H1 (cell line): ENCODE measurements around the gene RNASEH2C. TPM values are rescaled to one million over a fixed set of nuclear protein-coding genes. Genes with fewer than 3 reads are reported as not detected.
"Not testable (repeated sequence)": the region's sequence is repeated elsewhere in the genome, so short reads cannot be mapped to it uniquely, and the experiment has no call there.

ENCODE experiments used
- CTCF ChIA-PET: fragments of 300-600 bp; sonication (Branson Sonifier 250); formaldehyde crosslinking; loops from one replicate; lab custom pipeline; 2021; ENCODE audit not compliant: partially characterized antibody; lab: Charles Lee
- POLR2A ChIA-PET: fragments of 300-600 bp; sonication (Branson Sonifier 250); formaldehyde crosslinking; loops from one replicate; lab custom pipeline; 2021; ENCODE audit warnings: inconsistent platforms; ENCODE audit not compliant: partially characterized antibody; lab: Charles Lee
- DNase-seq, 2 experiments: peaks; one replicate each; pipeline versions ENCODE4 v3.0.0 to v3.0.0-alpha.2; 2010 to 2022; ENCODE audit warnings: low spot score in 2 of 2, low read depth in 1 of 2, mixed read lengths in 1 of 2
- FAIRE-seq: peaks from 2 replicates; lab custom pipeline; 2011; peaks lifted over from hg19 to GRCh38; lab: Jason Lieb, UNC
- H2AFZ ChIP-seq: 2 replicates; pipeline ENCODE4 v1.8.1; 2012; ENCODE audit warnings: low read length, inconsistent platforms
- H2AK5ac ChIP-seq: 2 replicates; pipeline ENCODE4 v1.6.1; 2013; ENCODE audit warnings: low read depth, low read length
- H2BK120ac ChIP-seq: replicated peaks from 2 replicates; pipeline ENCODE3; 2013; ENCODE audit warnings: low read depth, low read length, inconsistent platforms
- H2BK12ac ChIP-seq: 2 replicates; pipeline ENCODE4 v1.6.1; 2013; ENCODE audit warnings: low read depth, low read length
- H2BK15ac ChIP-seq: 2 replicates; pipeline ENCODE4 v1.6.1; 2013; ENCODE audit warnings: low read length
- H2BK20ac ChIP-seq: 2 replicates; pipeline ENCODE4 v1.6.1; 2013; ENCODE audit warnings: low read length
- H2BK5ac ChIP-seq: 2 replicates; pipeline ENCODE4 v1.6.1; 2013; ENCODE audit warnings: low read depth, low read length
- H3K14ac ChIP-seq: 2 replicates; pipeline ENCODE4 v1.6.1; 2013; ENCODE audit warnings: inconsistent platforms; ENCODE audit not compliant: insufficient read length
- H3K18ac ChIP-seq: 2 replicates; pipeline ENCODE4 v1.6.1; 2013; ENCODE audit warnings: low read length; ENCODE audit errors: extremely low read depth
- H3K23ac ChIP-seq: 2 replicates; pipeline ENCODE4 v1.6.1; 2013; ENCODE audit warnings: inconsistent platforms; ENCODE audit not compliant: insufficient read length
- H3K23me2 ChIP-seq: 2 replicates; pipeline ENCODE4 v1.6.1; 2013; ENCODE audit warnings: low read depth, low read length
- H3K27ac ChIP-seq: 2 replicates; pipeline ENCODE4 v1.6.1; 2011; ENCODE audit warnings: low read depth, low read length, inconsistent platforms
- H3K27me3 ChIP-seq, 4 experiments: replicated peaks in 1 of 4; 1 replicate in 1 of 4; 2 replicates in 3 of 4; pipeline versions ENCODE4 v1.6.1 to v1.8.1; 2011 to 2013; ENCODE audit warnings: low read length in 3 of 4, mild to moderate bottlenecking in 3 of 4, inconsistent platforms in 2 of 4, mixed read lengths in 2 of 4, moderate library complexity in 1 of 4; ENCODE audit not compliant: control insufficient read depth in 3 of 4, insufficient read depth in 3 of 4; ENCODE audit errors: extremely low read depth in 1 of 4
- H3K36me3 ChIP-seq, 4 experiments: 2 replicates each; pipeline versions ENCODE4 v1.6.1 to v1.8.1; 2011 to 2013; ENCODE audit warnings: mild to moderate bottlenecking in 4 of 4, low read length in 3 of 4, moderate library complexity in 2 of 4, control low read depth in 1 of 4, inconsistent platforms in 1 of 4; ENCODE audit not compliant: insufficient read depth in 4 of 4, control insufficient read depth in 2 of 4
- H3K4ac ChIP-seq: replicated peaks from 2 replicates; pipeline ENCODE3; 2013; ENCODE audit warnings: low read length, low read depth, mixed read lengths, inconsistent platforms; ENCODE audit not compliant: insufficient read length
- H3K4me1 ChIP-seq, 4 experiments: replicated peaks in 1 of 4; 1 replicate in 1 of 4; 2 replicates in 3 of 4; pipeline versions ENCODE4 v1.6.1 to v1.8.1; 2011 to 2013; ENCODE audit warnings: low read length in 3 of 4, inconsistent platforms in 2 of 4, mixed read lengths in 1 of 4; ENCODE audit not compliant: insufficient read depth in 4 of 4, control insufficient read depth in 3 of 4
- H3K4me2 ChIP-seq, 2 experiments: 2 replicates each; pipeline versions ENCODE4 v1.6.1 to v1.8.1; 2011 to 2013; ENCODE audit warnings: low read depth in 2 of 2, low read length in 2 of 2, control low read depth in 1 of 2, inconsistent platforms in 1 of 2, mild to moderate bottlenecking in 1 of 2; ENCODE audit not compliant: insufficient read depth in 1 of 2
- H3K4me3 ChIP-seq, 4 experiments: fragments of 200-600, 300-600 bp in 1 of 4; sonication (generic), shearing (Covaris generic), sonication (Bioruptor Twin) in 1 of 4; 2 replicates each; pipeline versions ENCODE4 v1.5.1 to v1.8.1; 2011 to 2016; ENCODE audit warnings: low read length in 4 of 4, low read depth in 3 of 4, control low read depth in 2 of 4, inconsistent platforms in 2 of 4, mild to moderate bottlenecking in 2 of 4, mixed read lengths in 1 of 4, moderate library complexity in 1 of 4; ENCODE audit not compliant: insufficient read depth in 2 of 4; ENCODE audit errors: extremely low read depth in 1 of 4
- H3K56ac ChIP-seq: replicated peaks from 2 replicates; pipeline ENCODE3; 2013; ENCODE audit warnings: low read depth, mild to moderate bottlenecking, mixed read lengths, low read length, inconsistent platforms; ENCODE audit not compliant: insufficient read length
- H3K79me1 ChIP-seq: 2 replicates; pipeline ENCODE4 v1.6.1; 2013; ENCODE audit warnings: low read depth, low read length, control low read depth
- H3K79me2 ChIP-seq, 2 experiments: 2 replicates each; pipeline versions ENCODE4 v1.6.1 to v1.8.1; 2012 to 2013; ENCODE audit warnings: low read length in 2 of 2, mild to moderate bottlenecking in 2 of 2, inconsistent platforms in 1 of 2; ENCODE audit not compliant: insufficient read depth in 2 of 2, control insufficient read depth in 1 of 2
- H3K9ac ChIP-seq, 4 experiments: replicated peaks in 1 of 4; 1 replicate in 1 of 4; 2 replicates in 3 of 4; pipeline versions ENCODE4 v1.6.1 to v1.8.1; 2011 to 2013; ENCODE audit warnings: low read depth in 3 of 4, low read length in 3 of 4, control low read depth in 2 of 4, mild to moderate bottlenecking in 2 of 4, moderate library complexity in 2 of 4, inconsistent platforms in 1 of 4; ENCODE audit errors: extremely low read depth in 1 of 4
- H3K9me3 ChIP-seq, 2 experiments: 2 replicates each; pipeline versions ENCODE4 v1.6.1 to v1.8.1; 2012 to 2013; ENCODE audit warnings: mild to moderate bottlenecking in 2 of 2, moderate library complexity in 2 of 2, control low read depth in 1 of 2, inconsistent platforms in 1 of 2, low read depth in 1 of 2, low read length in 1 of 2, mixed read lengths in 1 of 2; ENCODE audit not compliant: insufficient read depth in 2 of 2
- H4K20me1 ChIP-seq, 2 experiments: replicated peaks in 1 of 2; 2 replicates each; pipeline versions ENCODE3 to v1.8.1; 2011 to 2013; ENCODE audit warnings: inconsistent platforms in 2 of 2, low read length in 2 of 2, mild to moderate bottlenecking in 1 of 2; ENCODE audit not compliant: insufficient read depth in 2 of 2, control insufficient read depth in 1 of 2
- H4K5ac ChIP-seq: 2 replicates; pipeline ENCODE4 v1.6.1; 2013; ENCODE audit warnings: low read length, low read depth, mixed read lengths, inconsistent platforms; ENCODE audit not compliant: insufficient read length
- H4K8ac ChIP-seq: 2 replicates; pipeline ENCODE4 v1.8.0; 2013; ENCODE audit warnings: mild to moderate bottlenecking, moderate library complexity, low read length, inconsistent platforms; ENCODE audit not compliant: insufficient read depth; ENCODE audit errors: extremely low read depth
- H4K91ac ChIP-seq: replicated peaks from 2 replicates; pipeline ENCODE3; 2013; ENCODE audit warnings: low read length, mixed read lengths, inconsistent platforms; ENCODE audit not compliant: insufficient read length
- WGBS, 2 experiments: shearing (Covaris generic) in 1 of 2; methylation state at CpG; one replicate each; pipeline versions ENCODE4 v1.1.6 to v1.1.7; 2013 to 2015; ENCODE audit warnings: low lambda C conversion rate in 2 of 2, mixed read lengths in 2 of 2, inconsistent platforms in 1 of 2, low coverage in 1 of 2, missing lambda C conversion rate in 1 of 2; ENCODE audit not compliant: insufficient replicate concordance in 2 of 2, insufficient coverage in 1 of 2, insufficient read length in 1 of 2; ENCODE audit errors: extremely low coverage in 1 of 2, missing lambda C conversion rate in 1 of 2; 5-methylcytosine and 5-hydroxymethylcytosine counted together
- polyA plus RNA-seq, 7 experiments: library from polyadenylated mRNA; depleted of rRNA in 3 of 7; stranded (reverse) in 5 of 7; unstranded in 2 of 7; fragments of >200 nt in 5 of 7; fragments of 200-250 nt in 2 of 7; gene quantifications; 1 replicate in 5 of 7; 2 replicates in 1 of 7; 4 replicates in 1 of 7; pipeline versions ENCODE4 v1.2.1 to v1.2.3, GENCODE V29; 2011 to 2013; ENCODE audit warnings: missing spikeins in 2 of 7, mixed read lengths in 2 of 7
- total RNA-seq: library from RNA; stranded (reverse); fragmentation: NEBNext Ultra II Directional; extraction: Animal tissue kit (Norgen Biotek cat#: 25700); gene quantifications from 2 replicates; pipeline ENCODE4 v1.2.1, GENCODE V29; 2021

RNASEH2C gene
- total and polyA plus RNA-seq, 2 of the 8 experiments (the other 6 are each of a cell fraction or from before 2014, with no cell fraction given): 40.2 to 60.3 TPM

- not testable (repeated sequence) for H2BK12ac ChIP-seq, H2AK5ac ChIP-seq, H3K36me3 ChIP-seq, H2BK5ac ChIP-seq, H3K14ac ChIP-seq, H4K8ac ChIP-seq, H3K56ac ChIP-seq, H3K27me3 ChIP-seq, H3K4ac ChIP-seq, H4K91ac ChIP-seq, H3K79me1 ChIP-seq, FAIRE-seq, H4K5ac ChIP-seq, H3K4me1 ChIP-seq, H3K9ac ChIP-seq, H2BK15ac ChIP-seq, H3K4me3 ChIP-seq, H2BK120ac ChIP-seq, H3K18ac ChIP-seq, H3K79me2 ChIP-seq, H2AFZ ChIP-seq, H3K4me2 ChIP-seq, H3K27ac ChIP-seq, H2BK20ac ChIP-seq, H3K23me2 ChIP-seq, H4K20me1 ChIP-seq, DNase-seq, H3K23ac ChIP-seq
- H3K9me3 ChIP-seq: peaks cover 20 to 25% of the 10 kb centered on the region in 2 experiments
- WGBS, 2 experiments: 80% methylated on average over 4 of the region's 4 CpGs; no CpG with 5 or more reads in 1 of the 2 experiments
- CTCF ChIA-PET: interaction anchor here (0.8 to 1.6 kb wide), 3 partner anchors 17 to 178 kb away, joined by 3 to 5 read pairs (median 4); no protein-coding TSS in a partner anchor
- POLR2A ChIA-PET: interaction anchor here (0.6 to 1.2 kb wide), 2 partner anchors 14 to 131 kb away, joined by 3 read pairs; partner anchors contain the start of gene RNASEH2C
These were observed 14.5 kb upstream of the RNASEH2C start for GRCh38 chr11:65735111-65735510.
